Body of pancreas (tissue), 4 donors: Measurements from ENCODE around the gene PSMA3. TPM values are rescaled to one million over a fixed set of nuclear protein-coding genes. Genes with fewer than 3 reads are reported as not detected.
A peak's percentile ranks its signal among the peaks of the same experiment; 100 is the strongest.
"Not testable (repeated sequence)": the region's sequence is repeated elsewhere in the genome, so short reads cannot be mapped to it uniquely, and the experiment has no call there.

Source experiments
- ATAC-seq: fragments of 150-250 bp; one replicate; pipeline ENCODE4 v1.9.1; 2016
- DNase-seq, 4 donors: peaks; one replicate each; pipeline ENCODE4 v3.0.0-alpha.2; 2019
- H3K27ac ChIP-seq, 4 donors: fragments of 200-600 bp; sonication (generic); 1 replicate in 3 of 4; 2 replicates in 1 of 4; pipeline versions ENCODE4 v1.5.1 to v1.6.1; 2016 to 2019; ENCODE audit warnings: mild to moderate bottlenecking in 1 of 4, mixed read lengths in 1 of 4, moderate library complexity in 1 of 4
- H3K27me3 ChIP-seq, 2 donors: fragments of 200-600 bp; sonication (generic); one replicate each; pipeline ENCODE4 v1.6.0; 2016; ENCODE audit warnings: mild to moderate bottlenecking in 1 of 2
- H3K36me3 ChIP-seq, 2 donors: fragments of 200-600 bp; sonication (generic); replicated peaks in 1 of 2; 2 replicates each; pipeline ENCODE4 v1.5.1; 2016; ENCODE audit warnings: low read depth in 2 of 2; ENCODE audit not compliant: insufficient read depth in 1 of 2
- H3K4me1 ChIP-seq: fragments of 200-600 bp; sonication (generic); one replicate; pipeline ENCODE4 v1.6.0; 2016
- H3K4me3 ChIP-seq, 2 donors: fragments of 200-600 bp; sonication (generic); 1 replicate in 1 of 2; 2 replicates in 1 of 2; pipeline ENCODE4 v1.5.1; 2016 to 2019
- H3K9me3 ChIP-seq, 3 donors: fragments of 200-600 bp; sonication (generic); 1 replicate in 2 of 3; 2 replicates in 1 of 3; pipeline ENCODE4 v1.5.1; 2016
- CTCF ChIP-seq, 7 experiments: fragments of 450-650 bp in 4 of 7; fragments of 200-600 bp in 3 of 7; sonication (generic) in 3 of 7; IDR thresholded peaks; one replicate each; pipeline ENCODE4 v1.5.1; 2016 to 2019; ENCODE audit warnings: antibody characterized with exemption in 7 of 7
- POLR2A ChIP-seq, 3 donors: fragments of 450-650 bp; IDR thresholded peaks; one replicate each; pipeline ENCODE4 v1.6.1; 2016; ENCODE audit warnings: antibody characterized with exemption in 3 of 3, mild to moderate bottlenecking in 2 of 3
- whole genome bisulfite sequencing, 2 donors: methylation state at CpG; one replicate each; pipeline ENCODE4 v1.1.5; 2017; 5-methylcytosine and 5-hydroxymethylcytosine counted together
- intact Hi-C: fragments of 100-400 bp; cut with DNase I; formaldehyde crosslinking; loops from one replicate; pipeline ENCODE4 v1.15.1; 2023
- total RNA-seq, 2 donors: library from RNA; depleted of rRNA; stranded (reverse); fragments of >200 nt; gene quantifications; one replicate each; pipeline ENCODE4 v1.1.0, GENCODE V29; 2016

Gene PSMA3
- total RNA-seq, 2 donors from 2014 or later, result 59.7 to 77.0 TPM

GRCh38 chr14:58245562-58245961 lies 919 bp downstream of the PSMA3 start:
- intact Hi-C loops, result no loop called here
- H3K4me1 ChIP-seq, result peaks cover 28% of the 10 kb centered on the region
- H3K27ac ChIP-seq, result peak overlapping the region; percentile 74 to 98 (median 94)
- H3K9me3 ChIP-seq, result no peaks in the 10 kb centered on the region
- no peaks in the 10 kb centered on the region for H3K27me3 ChIP-seq
- no peak for TF ChIP-seq CTCF (IDR thresholded peaks at IDR 0.05)
- TF ChIP-seq POLR2A (IDR thresholded peaks at IDR 0.05), result no peak
- no peaks in the 10 kb centered on the region for H3K36me3 ChIP-seq
- DNase-seq (no peak), ATAC-seq (no peak)
- 2 to 3% methylated on average over 3 of the region's 3 CpGs for WGBS, 2 donors
- peak overlapping the region; percentile 68 to 87 for H3K4me3 ChIP-seq

GRCh38 chr14:58249611-58250010 lies 5.0 kb downstream of the PSMA3 start:
- Histone ChIP-seq H3K4me1 (peaks cover 20% of the 10 kb centered on the region), H3K27ac (no peak overlapping the region), H3K36me3 (peaks cover 0 to 20% of the 10 kb centered on the region in 2 donors), H3K27me3 (no peaks in the 10 kb centered on the region), H3K9me3 (no peaks in the 10 kb centered on the region), H3K4me3 (no peak overlapping the region)
- ATAC-seq (no peak), DNase-seq (no peak)
- intact Hi-C loops, result no loop called here
- 93 to 99% methylated on average over 7 to 8 of the region's 8 CpGs for WGBS, 2 donors
- TF ChIP-seq CTCF (IDR thresholded peaks at IDR 0.05), result no peak
- no peak for TF ChIP-seq POLR2A (IDR thresholded peaks at IDR 0.05)

GRCh38 chr14:58258156-58258555 lies 13.5 kb downstream of the PSMA3 start:
- 93 to 98% methylated on average over 4 of the region's 4 CpGs for WGBS, 2 donors
- DNase-seq (no peak), ATAC-seq (no peak)
- Histone ChIP-seq H3K4me1 (no peaks in the 10 kb centered on the region), H3K27me3 (no peaks in the 10 kb centered on the region), H3K9me3 (no peaks in the 10 kb centered on the region), H3K36me3 (peaks cover 0 to 34% of the 10 kb centered on the region in 2 donors), H3K4me3 (no peak overlapping the region), H3K27ac (no peak overlapping the region)
- TF ChIP-seq POLR2A (IDR thresholded peaks at IDR 0.05) (no peak), CTCF (IDR thresholded peaks at IDR 0.05) (no peak)
- intact Hi-C loops, result no loop called here

GRCh38 chr14:58262005-58262404 lies 17.4 kb downstream of the PSMA3 start:
- intact Hi-C loops, H3K9me3 ChIP-seq, DNase-seq, H3K27me3 ChIP-seq, H3K4me3 ChIP-seq, H3K27ac ChIP-seq, H3K4me1 ChIP-seq, ATAC-seq: not testable (repeated sequence)
- 91 to 92% methylated on average over 6 to 10 of the region's 10 CpGs for WGBS, 2 donors
- peaks cover 0 to 44% of the 10 kb centered on the region in 2 donors for H3K36me3 ChIP-seq

GRCh38 chr14:58265401-58265800 lies 20.8 kb downstream of the PSMA3 start:
- TF ChIP-seq POLR2A (IDR thresholded peaks at IDR 0.05), result no peak
- TF ChIP-seq CTCF (IDR thresholded peaks at IDR 0.05), result no peak
- DNase-seq, result no peak
- intact Hi-C loops, result no loop called here

More at GRCh38 chr14:58265401-58265800, 20.8 kb downstream of the PSMA3 start:
- H3K36me3 ChIP-seq, result peaks cover 0 to 37% of the 10 kb centered on the region in 2 donors
- no peak for ATAC-seq
- H3K4me1 ChIP-seq, result no peaks in the 10 kb centered on the region
- no peak overlapping the region for H3K27ac ChIP-seq
- H3K27me3 ChIP-seq, result no peaks in the 10 kb centered on the region
- H3K4me3 ChIP-seq, result no peak overlapping the region
- H3K9me3 ChIP-seq, result no peaks in the 10 kb centered on the region
